Osteocyte (in vitro differentiated cells): Measurements from ENCODE around the gene LIMS1. TPM values are rescaled to one million over a fixed set of nuclear protein-coding genes. Genes with fewer than 3 reads are reported as not detected.
A peak's percentile ranks its signal among the peaks of the same experiment; 100 is the strongest.

Experiments used
- DNase-seq: peaks from one replicate; pipeline ENCODE4 v3.0.0; 2021; ENCODE audit warnings: mixed read lengths; ENCODE audit not compliant: unreplicated experiment; ENCODE audit errors: extremely low spot score
- H3K27ac Mint-ChIP-seq: one replicate; pipeline ENCODE4 v1.8.0; 2021; ENCODE audit warnings: mild to moderate bottlenecking, mixed read lengths; ENCODE audit not compliant: unreplicated experiment
- H3K27me3 Mint-ChIP-seq: one replicate; pipeline ENCODE4 v1.8.0; 2021; ENCODE audit warnings: mixed read lengths; ENCODE audit not compliant: unreplicated experiment
- H3K36me3 Mint-ChIP-seq: one replicate; pipeline ENCODE4 v1.8.0; 2021; ENCODE audit warnings: mixed read lengths; ENCODE audit not compliant: unreplicated experiment
- H3K4me1 Mint-ChIP-seq: one replicate; pipeline ENCODE4 v1.8.0; 2021; ENCODE audit warnings: mixed read lengths; ENCODE audit not compliant: unreplicated experiment
- H3K4me3 Mint-ChIP-seq: one replicate; pipeline ENCODE4 v1.8.0; 2021; ENCODE audit warnings: mild to moderate bottlenecking, moderate library complexity, mixed read lengths; ENCODE audit not compliant: unreplicated experiment
- H3K9me3 Mint-ChIP-seq: one replicate; pipeline ENCODE4 v1.8.0; 2021; ENCODE audit warnings: mixed read lengths; ENCODE audit not compliant: unreplicated experiment
- CTCF ChIP-seq: fragments of 200-600 bp; sonication (generic); IDR thresholded peaks from 2 replicates; pipeline ENCODE4 v1.5.0; 2021; ENCODE audit warnings: antibody characterized with exemption, mild to moderate bottlenecking, moderate library complexity
- total RNA-seq: library from RNA; stranded (reverse); gene quantifications from 2 replicates; pipeline ENCODE4 v1.2.1, GENCODE V29; 2021

LIMS1 gene
- total RNA-seq, 1 donor from 2014 or later = 74.4 TPM

- TF ChIP-seq CTCF = no peak
- peak; percentile 85 for DNase-seq
- Mint-ChIP-seq H3K4me3 (peak overlapping the region; percentile 94), H3K4me1 (peaks cover 44% of the 10 kb centered on the region), H3K9me3 (no peaks in the 10 kb centered on the region), H3K36me3 (no peaks in the 10 kb centered on the region), H3K27me3 (no peaks in the 10 kb centered on the region), H3K27ac (peak overlapping the region; percentile 92)
Observed at GRCh38 chr2:108534584-108535356, 500 bp downstream of the LIMS1 start.

- H3K4me1 Mint-ChIP-seq = peaks cover 45% of the 10 kb centered on the region
- no peaks in the 10 kb centered on the region for H3K36me3 Mint-ChIP-seq
- H3K4me3 Mint-ChIP-seq = peak overlapping the region; percentile 94
- no peak for DNase-seq
- peak overlapping the region; percentile 92 for H3K27ac Mint-ChIP-seq
- no peaks in the 10 kb centered on the region for H3K27me3 Mint-ChIP-seq
- H3K9me3 Mint-ChIP-seq = no peaks in the 10 kb centered on the region
- no peak for TF ChIP-seq CTCF
Observed at GRCh38 chr2:108535357-108535631, 1.0 kb downstream of the LIMS1 start.

GRCh38 chr2:108536133-108536780, 2.0 kb downstream of the LIMS1 start:
- no peak for TF ChIP-seq CTCF
- Mint-ChIP-seq H3K27me3 (no peaks in the 10 kb centered on the region), H3K4me3 (peak overlapping the region; percentile 94), H3K27ac (peak overlapping the region; percentile 92), H3K36me3 (no peaks in the 10 kb centered on the region), H3K4me1 (peaks cover 54% of the 10 kb centered on the region), H3K9me3 (no peaks in the 10 kb centered on the region)
- no peak for DNase-seq

- TF ChIP-seq CTCF = no peak
- Mint-ChIP-seq H3K4me1 (peaks cover 60% of the 10 kb centered on the region), H3K27ac (no peak overlapping the region), H3K9me3 (no peaks in the 10 kb centered on the region), H3K36me3 (no peaks in the 10 kb centered on the region), H3K27me3 (no peaks in the 10 kb centered on the region), H3K4me3 (no peak overlapping the region)
- DNase-seq = no peak
Observed at GRCh38 chr2:108536911-108537310, 2.6 kb downstream of the LIMS1 start.

GRCh38 chr2:108538000-108538625, 3.8 kb downstream of the LIMS1 start:
- Mint-ChIP-seq H3K36me3 (no peaks in the 10 kb centered on the region), H3K4me1 (peaks cover 66% of the 10 kb centered on the region)
- DNase-seq = no peak

More at GRCh38 chr2:108538000-108538625, 3.8 kb downstream of the LIMS1 start:
- no peak for TF ChIP-seq CTCF
- Mint-ChIP-seq H3K27me3 (no peaks in the 10 kb centered on the region), H3K9me3 (no peaks in the 10 kb centered on the region), H3K4me3 (no peak overlapping the region), H3K27ac (peak overlapping the region; percentile 9)
